Measurements from ENCODE around the gene ZNF467.

Gene ZNF467

GRCh38 chr7:149736478-149737360, 36.7 kb downstream of the ZNF467 start:
- DNase-seq (ENCODE audit: low spot score) = no peak
- no peak for TF ChIP-seq CTCF (IDR thresholded peaks at IDR 0.05; ENCODE audit: extremely low read depth, missing control alignments)

- TF ChIP-seq CTCF (IDR thresholded peaks at IDR 0.05; ENCODE audit: extremely low read depth, missing control alignments) = no peak
- no peak for DNase-seq (ENCODE audit: low spot score)
These were observed 37.5 kb downstream of the ZNF467 start for GRCh38 chr7:149735779-149736477.

- no peak for DNase-seq (ENCODE audit: low spot score)
- TF ChIP-seq CTCF (IDR thresholded peaks at IDR 0.05; ENCODE audit: extremely low read depth, missing control alignments) = no peak
These were observed 38.2 kb downstream of the ZNF467 start for GRCh38 chr7:149735181-149735602.

- no peak for DNase-seq (ENCODE audit: low spot score)
- no peak for TF ChIP-seq CTCF (IDR thresholded peaks at IDR 0.05; ENCODE audit: extremely low read depth, missing control alignments)
These were observed 38.7 kb downstream of the ZNF467 start for GRCh38 chr7:149734791-149735075.

GRCh38 chr7:149733924-149734790, 39.2 kb downstream of the ZNF467 start:
- DNase-seq (ENCODE audit: low spot score) = no peak
- TF ChIP-seq CTCF (IDR thresholded peaks at IDR 0.05; ENCODE audit: extremely low read depth, missing control alignments) = no peak

GRCh38 chr7:149733131-149733923, 40.1 kb downstream of the ZNF467 start:
- no peak for TF ChIP-seq CTCF (IDR thresholded peaks at IDR 0.05; ENCODE audit: extremely low read depth, missing control alignments)
- DNase-seq (ENCODE audit: low spot score) = no peak
